Panc1 (cell line): ENCODE measurements around the gene PFKM. TPM values are rescaled to one million over a fixed set of nuclear protein-coding genes. Genes with fewer than 3 reads are reported as not detected.

ENCODE experiments used
- ATAC-seq: fragments of 200-7000 bp; cut with Tn5 transposase; 2 replicates; pipeline ENCODE4 v1.9.1; 2020; ENCODE audit warnings: mild to moderate bottlenecking, moderate library complexity
- BruUV-seq: library from RNA; stranded (reverse); fragments of 400-500 nt; replicated peaks from 2 replicates; lab custom pipeline; 2021; lab: Mats Ljungman, UMichigan
- CTCF ChIA-PET: fragments of 300-600 bp; sonication (Branson Sonifier 250); formaldehyde crosslinking; loops from one replicate; lab custom pipeline; 2022; ENCODE audit warnings: antibody characterized with exemption; lab: Charles Lee
- POLR2A ChIA-PET: fragments of 300-600 bp; sonication (Branson Sonifier 250); formaldehyde crosslinking; loops from one replicate; lab custom pipeline; 2022; ENCODE audit warnings: antibody characterized with exemption; lab: Charles Lee
- DNase-seq: peaks from one replicate; pipeline ENCODE4 v3.0.0-alpha.2; 2010; ENCODE audit warnings: low read depth, low spot score
- H3K27ac ChIP-seq: 2 replicates; pipeline ENCODE4 v1.5.1; 2011; ENCODE audit warnings: mild to moderate bottlenecking, low read length, inconsistent platforms
- H3K27me3 ChIP-seq: fragments of 200-500 bp; sonication (Bioruptor generic); 2 replicates; pipeline ENCODE4 v1.6.0; 2014; ENCODE audit warnings: low read length, inconsistent platforms; ENCODE audit not compliant: control insufficient read depth, insufficient read depth
- H3K36me3 ChIP-seq: fragments of 200-500 bp; sonication (Bioruptor generic); 2 replicates; pipeline ENCODE4 v1.5.1; 2014; ENCODE audit warnings: inconsistent platforms, mild to moderate bottlenecking, low read length, moderate library complexity; ENCODE audit not compliant: control insufficient read depth, insufficient read depth
- H3K4me1 ChIP-seq: 2 replicates; pipeline ENCODE4 v1.5.1; 2011; ENCODE audit warnings: inconsistent platforms, mild to moderate bottlenecking, low read length, moderate library complexity; ENCODE audit not compliant: control insufficient read depth, insufficient read depth
- H3K4me3 ChIP-seq, 2 experiments: 2 replicates each; pipeline ENCODE4 v1.5.1; 2011 to 2012; ENCODE audit warnings: low read depth in 2 of 2, low read length in 2 of 2, mild to moderate bottlenecking in 2 of 2, inconsistent platforms in 1 of 2, moderate library complexity in 1 of 2
- H3K9me3 ChIP-seq: fragments of 200-500 bp; sonication (Bioruptor generic); 2 replicates; pipeline ENCODE4 v1.5.1; 2014; ENCODE audit warnings: low read depth, mild to moderate bottlenecking, inconsistent platforms, low read length, moderate library complexity; ENCODE audit not compliant: control insufficient read depth, insufficient read depth
- POLR2AphosphoS5 ChIP-seq: IDR thresholded peaks from 2 replicates; pipeline ENCODE4 v1.6.1; 2012; ENCODE audit warnings: mild to moderate bottlenecking, low read depth, low read length, moderate library complexity
- SIN3A ChIP-seq: IDR thresholded peaks from 2 replicates; pipeline ENCODE4 v1.6.1; 2012; ENCODE audit warnings: low read depth, mild to moderate bottlenecking, low read length, moderate library complexity, borderline replicate concordance; ENCODE audit not compliant: insufficient read depth
- in situ Hi-C: cut with HindIII; loops from 2 replicates; pipeline ENCODE4 v1.10.0; 2016; ENCODE audit warnings: low sequenced_read_pairs, low pct_unique_long_range_greater_than_20kb
- intact Hi-C: fragments of 100-400 bp; cut with micrococcal nuclease; formaldehyde crosslinking; loops from one replicate; pipeline ENCODE4 v1.10.0; 2022; ENCODE audit not compliant: unreplicated experiment
- total RNA-seq: library from RNA; stranded (reverse); gene quantifications from one replicate; pipeline ENCODE4 v1.2.1, GENCODE V29; 2021; ENCODE audit not compliant: unreplicated experiment
- TF ChIP-seq, protein P1 (sequence below), 2 experiments: IDR thresholded peaks; 2 replicates each; pipeline ENCODE4 v1.6.1; 2011 to 2012; ENCODE audit warnings: low read depth in 2 of 2, control low read depth in 1 of 2, low read length in 1 of 2, mild to moderate bottlenecking in 1 of 2, moderate library complexity in 1 of 2; ENCODE audit not compliant: insufficient read depth in 1 of 2
- TF ChIP-seq, protein P2 (sequence below): fragments of 450-650 bp; IDR thresholded peaks from 2 replicates; pipeline ENCODE4 v1.5.1; 2017; ENCODE audit warnings: mild to moderate bottlenecking

PFKM gene
- total RNA-seq, 1 experiment from 2014 or later = 56.1 TPM

DNA sequence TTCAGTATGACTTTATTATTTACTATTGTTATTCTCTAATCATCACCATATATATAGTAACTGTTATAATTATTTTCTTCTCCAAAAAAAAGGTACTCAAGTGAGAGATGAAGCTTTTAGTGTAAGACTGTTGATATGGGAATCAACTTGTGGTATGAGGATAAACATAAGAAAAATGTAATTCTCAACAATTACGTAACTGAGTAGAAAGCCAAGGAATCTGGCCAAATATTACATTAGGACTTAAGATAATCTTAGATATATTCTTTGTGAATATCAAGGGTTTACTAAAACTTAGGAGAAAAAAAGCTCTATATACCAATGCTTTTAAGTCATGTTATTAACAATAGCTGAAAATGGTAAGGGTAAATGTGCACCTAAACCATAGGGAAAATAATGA lies 26.6 kb upstream of the PFKM start:
- no peaks in the 10 kb centered on the region for H3K4me1 ChIP-seq
- H3K9me3 ChIP-seq = no peaks in the 10 kb centered on the region
- no peaks in the 10 kb centered on the region for H3K27me3 ChIP-seq
- no peak overlapping the region for H3K27ac ChIP-seq
- no peak overlapping the region for H3K4me3 ChIP-seq
- H3K36me3 ChIP-seq = peaks cover 17% of the 10 kb centered on the region; the same call in 1 of the 2 replicates
- no TSS peak for BruUV-seq
- POLR2A ChIA-PET = no interaction called here
- in situ Hi-C loops = no loop called here
- DNase-seq (no peak), ATAC-seq (no peak)
- TF ChIP-seq, protein P1, sequence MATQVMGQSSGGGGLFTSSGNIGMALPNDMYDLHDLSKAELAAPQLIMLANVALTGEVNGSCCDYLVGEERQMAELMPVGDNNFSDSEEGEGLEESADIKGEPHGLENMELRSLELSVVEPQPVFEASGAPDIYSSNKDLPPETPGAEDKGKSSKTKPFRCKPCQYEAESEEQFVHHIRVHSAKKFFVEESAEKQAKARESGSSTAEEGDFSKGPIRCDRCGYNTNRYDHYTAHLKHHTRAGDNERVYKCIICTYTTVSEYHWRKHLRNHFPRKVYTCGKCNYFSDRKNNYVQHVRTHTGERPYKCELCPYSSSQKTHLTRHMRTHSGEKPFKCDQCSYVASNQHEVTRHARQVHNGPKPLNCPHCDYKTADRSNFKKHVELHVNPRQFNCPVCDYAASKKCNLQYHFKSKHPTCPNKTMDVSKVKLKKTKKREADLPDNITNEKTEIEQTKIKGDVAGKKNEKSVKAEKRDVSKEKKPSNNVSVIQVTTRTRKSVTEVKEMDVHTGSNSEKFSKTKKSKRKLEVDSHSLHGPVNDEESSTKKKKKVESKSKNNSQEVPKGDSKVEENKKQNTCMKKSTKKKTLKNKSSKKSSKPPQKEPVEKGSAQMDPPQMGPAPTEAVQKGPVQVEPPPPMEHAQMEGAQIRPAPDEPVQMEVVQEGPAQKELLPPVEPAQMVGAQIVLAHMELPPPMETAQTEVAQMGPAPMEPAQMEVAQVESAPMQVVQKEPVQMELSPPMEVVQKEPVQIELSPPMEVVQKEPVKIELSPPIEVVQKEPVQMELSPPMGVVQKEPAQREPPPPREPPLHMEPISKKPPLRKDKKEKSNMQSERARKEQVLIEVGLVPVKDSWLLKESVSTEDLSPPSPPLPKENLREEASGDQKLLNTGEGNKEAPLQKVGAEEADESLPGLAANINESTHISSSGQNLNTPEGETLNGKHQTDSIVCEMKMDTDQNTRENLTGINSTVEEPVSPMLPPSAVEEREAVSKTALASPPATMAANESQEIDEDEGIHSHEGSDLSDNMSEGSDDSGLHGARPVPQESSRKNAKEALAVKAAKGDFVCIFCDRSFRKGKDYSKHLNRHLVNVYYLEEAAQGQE (IDR thresholded peaks at IDR 0.05; ENCODE audit: insufficient read depth in 1 of 2, low read depth in 2 of 2, low read length in 1 of 2) = no peak
- intact Hi-C loops = no loop called here
- CTCF ChIA-PET = no interaction called here

DNA sequence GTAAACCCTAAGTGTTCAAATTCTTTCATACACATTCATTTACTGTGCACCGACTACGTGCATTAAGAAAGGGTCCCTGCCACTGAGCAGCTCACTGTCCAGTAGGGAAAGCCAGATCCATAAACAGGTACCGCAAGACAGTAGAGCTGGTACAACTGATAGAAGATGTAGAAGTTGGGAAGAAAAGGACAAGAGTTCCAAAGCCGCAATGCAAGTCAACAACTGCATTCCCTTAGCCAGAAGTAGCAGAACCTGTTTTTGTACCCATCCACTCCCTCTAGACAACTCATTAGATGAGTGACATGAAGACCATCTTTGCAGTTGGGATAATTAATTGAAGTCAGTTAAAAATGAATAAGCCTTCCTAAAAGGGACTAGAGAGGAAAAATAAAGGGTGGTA lies 14.6 kb upstream of the PFKM start:
- in situ Hi-C loops (no loop called here), intact Hi-C loops (loop anchor here (10.0 kb wide), 1 partner anchor 50 kb away; the partner anchor contains the start of gene ASB8)
- H3K27me3 ChIP-seq = no peaks in the 10 kb centered on the region
- no peaks in the 10 kb centered on the region for H3K9me3 ChIP-seq
- peaks cover 17% of the 10 kb centered on the region for H3K4me1 ChIP-seq
- ATAC-seq (no peak), DNase-seq (no peak)
- ChIA-PET POLR2A (no interaction called here), CTCF (no interaction called here)
- peak overlapping the region; percentile 100 for H3K27ac ChIP-seq
- peak overlapping the region; percentile 94 to 100 for H3K4me3 ChIP-seq
- TF ChIP-seq, protein P2, sequence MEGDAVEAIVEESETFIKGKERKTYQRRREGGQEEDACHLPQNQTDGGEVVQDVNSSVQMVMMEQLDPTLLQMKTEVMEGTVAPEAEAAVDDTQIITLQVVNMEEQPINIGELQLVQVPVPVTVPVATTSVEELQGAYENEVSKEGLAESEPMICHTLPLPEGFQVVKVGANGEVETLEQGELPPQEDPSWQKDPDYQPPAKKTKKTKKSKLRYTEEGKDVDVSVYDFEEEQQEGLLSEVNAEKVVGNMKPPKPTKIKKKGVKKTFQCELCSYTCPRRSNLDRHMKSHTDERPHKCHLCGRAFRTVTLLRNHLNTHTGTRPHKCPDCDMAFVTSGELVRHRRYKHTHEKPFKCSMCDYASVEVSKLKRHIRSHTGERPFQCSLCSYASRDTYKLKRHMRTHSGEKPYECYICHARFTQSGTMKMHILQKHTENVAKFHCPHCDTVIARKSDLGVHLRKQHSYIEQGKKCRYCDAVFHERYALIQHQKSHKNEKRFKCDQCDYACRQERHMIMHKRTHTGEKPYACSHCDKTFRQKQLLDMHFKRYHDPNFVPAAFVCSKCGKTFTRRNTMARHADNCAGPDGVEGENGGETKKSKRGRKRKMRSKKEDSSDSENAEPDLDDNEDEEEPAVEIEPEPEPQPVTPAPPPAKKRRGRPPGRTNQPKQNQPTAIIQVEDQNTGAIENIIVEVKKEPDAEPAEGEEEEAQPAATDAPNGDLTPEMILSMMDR = no peak
- H3K36me3 ChIP-seq = peaks cover 8% of the 10 kb centered on the region; the same call in 1 of the 2 replicates
- BruUV-seq = TSS peak; percentile 81

DNA sequence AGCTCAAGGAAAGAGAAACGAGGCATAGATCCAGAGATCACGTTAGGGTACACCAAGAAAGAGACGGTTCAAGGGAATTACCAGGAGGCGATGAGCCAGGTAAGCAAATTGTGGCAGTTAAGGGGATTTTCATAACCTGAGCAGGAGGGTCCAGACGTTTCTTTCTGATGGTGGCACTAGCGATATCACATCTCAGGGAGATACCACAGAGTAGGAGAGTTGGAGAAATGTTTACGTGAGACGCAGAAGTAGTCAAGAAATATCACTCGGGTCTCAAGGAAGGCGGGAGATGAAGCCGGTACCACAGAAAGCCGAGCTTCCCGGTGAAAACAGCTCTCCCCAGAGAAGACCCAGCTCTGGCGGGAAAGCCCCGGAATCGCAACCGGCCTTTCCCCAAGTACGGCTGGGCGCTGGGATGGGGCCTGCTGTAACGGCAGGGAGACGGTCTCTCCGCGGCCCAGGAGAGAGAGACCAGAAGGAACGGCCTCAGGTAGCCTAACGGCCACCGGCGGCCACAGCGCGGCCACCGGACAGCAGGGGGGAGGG lies 13.8 kb upstream of the PFKM start:
- POLR2A ChIA-PET = interaction anchor here (0.6 kb wide), 1 partner anchor 914 kb away, joined by 4 read pairs; no protein-coding TSS in a partner anchor
- peak; percentile 7 for ATAC-seq

More for the DNA sequence above, 13.8 kb upstream of the PFKM start:
- in situ Hi-C loops (no loop called here), intact Hi-C loops (loop anchor here (10.0 kb wide), 1 partner anchor 49 kb away; the partner anchor contains the start of gene ASB8)
- Histone ChIP-seq H3K9me3 (no peaks in the 10 kb centered on the region), H3K4me3 (peak overlapping the region; percentile 94 to 100), H3K27me3 (no peaks in the 10 kb centered on the region), H3K4me1 (peaks cover 17% of the 10 kb centered on the region), H3K27ac (peak overlapping the region; percentile 100), H3K36me3 (peaks cover 8% of the 10 kb centered on the region; the same call in 1 of the 2 replicates)
- DNase-seq = no peak
- BruUV-seq = no TSS peak
- CTCF ChIA-PET = no interaction called here
- TF ChIP-seq, protein P2 = no peak
- TF ChIP-seq POLR2AphosphoS5 = no peak; the same call in 1 of the 2 replicates
- no peak for TF ChIP-seq SIN3A
- TF ChIP-seq, protein P1 (IDR thresholded peaks at IDR 0.05; ENCODE audit: insufficient read depth in 1 of 2, low read depth in 2 of 2, low read length in 1 of 2) = no peak
